ENCODE data around the gene ZNF618.

ZNF618 gene

GRCh38 chr9:113934829-113935676 lies 58.9 kb downstream of the ZNF618 start:
- DNase-seq (ENCODE audit: low read depth in 2 of 2) = no peak

GRCh38 chr9:113935677-113936380 lies 59.7 kb downstream of the ZNF618 start:
- no peak for DNase-seq (ENCODE audit: low read depth in 2 of 2)

- no peak for DNase-seq (ENCODE audit: low read depth in 2 of 2)
These were observed 64.0 kb downstream of the ZNF618 start for GRCh38 chr9:113940077-113940476.

GRCh38 chr9:113941056-113941455 lies 64.9 kb downstream of the ZNF618 start:
- DNase-seq (ENCODE audit: low read depth in 2 of 2) = no peak

GRCh38 chr9:113941526-113941925 lies 65.4 kb downstream of the ZNF618 start:
- DNase-seq (ENCODE audit: low read depth in 2 of 2) = no peak

- DNase-seq (ENCODE audit: low read depth in 2 of 2) = no peak
These were observed 67.3 kb downstream of the ZNF618 start for GRCh38 chr9:113943112-113944009.

- no peak for DNase-seq (ENCODE audit: low read depth in 2 of 2)
These were observed 69.7 kb downstream of the ZNF618 start for GRCh38 chr9:113945784-113946183.

GRCh38 chr9:113946496-113947115 lies 70.5 kb downstream of the ZNF618 start:
- no peak for DNase-seq (ENCODE audit: low read depth in 2 of 2)

- DNase-seq (ENCODE audit: low read depth in 2 of 2) = no peak
These were observed 71.8 kb downstream of the ZNF618 start for GRCh38 chr9:113947941-113948340.

- DNase-seq (ENCODE audit: low read depth in 2 of 2) = no peak
These were observed 72.9 kb downstream of the ZNF618 start for GRCh38 chr9:113948891-113949570.

GRCh38 chr9:113949571-113950078 lies 73.5 kb downstream of the ZNF618 start:
- no peak for DNase-seq (ENCODE audit: low read depth in 2 of 2)

- no peak for DNase-seq (ENCODE audit: low read depth in 2 of 2)
These were observed 74.3 kb downstream of the ZNF618 start for GRCh38 chr9:113950195-113951031.

- no peak for DNase-seq (ENCODE audit: low read depth in 2 of 2)
These were observed 74.9 kb downstream of the ZNF618 start for GRCh38 chr9:113951032-113951372.

- no peak for DNase-seq (ENCODE audit: low read depth in 2 of 2)
These were observed 76.6 kb downstream of the ZNF618 start for GRCh38 chr9:113952676-113953075.

- no peak for DNase-seq (ENCODE audit: low read depth in 2 of 2)
These were observed 77.4 kb downstream of the ZNF618 start for GRCh38 chr9:113953531-113953930.

GRCh38 chr9:113954591-113954990 lies 78.5 kb downstream of the ZNF618 start:
- DNase-seq (ENCODE audit: low read depth in 2 of 2) = no peak

- DNase-seq (ENCODE audit: low read depth in 2 of 2) = no peak
These were observed 79.1 kb downstream of the ZNF618 start for GRCh38 chr9:113955076-113955752.

- no peak for DNase-seq (ENCODE audit: low read depth in 2 of 2)
These were observed 80.8 kb downstream of the ZNF618 start for GRCh38 chr9:113956901-113957300.

GRCh38 chr9:113957351-113957750 lies 81.2 kb downstream of the ZNF618 start:
- no peak for DNase-seq (ENCODE audit: low read depth in 2 of 2)

Data from stimulated activated CD8-positive, alpha-beta memory T cell treated with anti-CD3 and anti-CD28 coated beads, Interleukin-15, amount 100 ng/mL, for 48 hours (primary cell).